OCI-LY1 (cell line): ENCODE data around the gene MICOS13.

Experiments used
- H2AFZ ChIP-seq: fragments of 200-600 bp; sonication (generic), shearing (Covaris generic); 2 replicates; pipeline ENCODE4 v1.6.0; 2014; ENCODE audit warnings: antibody characterized with exemption, mild to moderate bottlenecking, low read length
- H3F3A ChIP-seq: fragments of 200-600 bp; sonication (generic), shearing (Covaris generic); 2 replicates; pipeline ENCODE4 v1.6.0; 2014; ENCODE audit warnings: mild to moderate bottlenecking, antibody characterized with exemption, low read length, moderate library complexity; ENCODE audit not compliant: insufficient read depth
- H3K27ac ChIP-seq: fragments of 200-600 bp; sonication (generic); 2 replicates; pipeline ENCODE4 v1.5.1; 2014; ENCODE audit warnings: low read length, mixed run types, mild to moderate bottlenecking, low read depth; ENCODE audit not compliant: poor library complexity, severe bottlenecking
- H3K27me3 ChIP-seq: fragments of 200-600 bp; sonication (generic); 2 replicates; pipeline ENCODE4 v1.6.0; 2014; ENCODE audit warnings: antibody characterized with exemption, mild to moderate bottlenecking, low read length, moderate library complexity; ENCODE audit not compliant: insufficient read depth
- H3K36me3 ChIP-seq: fragments of 200-600 bp; sonication (generic); 2 replicates; pipeline ENCODE4 v1.6.1; 2014; ENCODE audit warnings: mild to moderate bottlenecking, antibody characterized with exemption, low read length, moderate library complexity, mixed read lengths; ENCODE audit not compliant: insufficient read depth
- H3K4me1 ChIP-seq: fragments of 200-600 bp; sonication (generic); 2 replicates; pipeline ENCODE4 v1.5.1; 2014; ENCODE audit warnings: mild to moderate bottlenecking, low read length, moderate library complexity; ENCODE audit not compliant: insufficient read depth, severe bottlenecking
- H3K4me2 ChIP-seq: fragments of 200-600 bp; sonication (generic), shearing (Covaris generic); 2 replicates; pipeline ENCODE4 v1.6.1; 2014; ENCODE audit warnings: low read length
- H3K4me3 ChIP-seq: fragments of 200-600 bp; sonication (generic); 2 replicates; pipeline ENCODE4 v1.5.1; 2014; ENCODE audit warnings: low read length, low read depth, mild to moderate bottlenecking, mixed read lengths; ENCODE audit not compliant: poor library complexity, severe bottlenecking
- H3K79me2 ChIP-seq: fragments of 200-600 bp; shearing (Covaris generic); 2 replicates; pipeline ENCODE4 v1.6.1; 2016; ENCODE audit warnings: mixed run types, low read length, mixed read lengths; ENCODE audit not compliant: insufficient read depth
- H3K9ac ChIP-seq: fragments of 200-600 bp; sonication (generic), shearing (Covaris generic); 2 replicates; pipeline ENCODE4 v1.6.1; 2014; ENCODE audit warnings: mild to moderate bottlenecking, low read length, mixed read lengths
- H3K9me2 ChIP-seq: fragments of 200-600 bp; sonication (generic), shearing (Covaris generic); 2 replicates; pipeline ENCODE4 v1.6.1; 2014; ENCODE audit warnings: low read depth, mild to moderate bottlenecking, low read length, mixed read lengths
- H3K9me3 ChIP-seq: fragments of 200-600 bp; shearing (Covaris generic); 2 replicates; pipeline ENCODE4 v1.6.1; 2014; ENCODE audit warnings: low read length, mixed read lengths
- H4K20me1 ChIP-seq: fragments of 200-600 bp; sonication (generic), shearing (Covaris generic); 2 replicates; pipeline ENCODE4 v1.6.0; 2016; ENCODE audit warnings: mild to moderate bottlenecking, low read length; ENCODE audit not compliant: insufficient read depth
- CTCF ChIP-seq: fragments of 200-600 bp; sonication (generic), shearing (Covaris generic); IDR thresholded peaks from 2 replicates; pipeline ENCODE4 v1.5.1; 2017; ENCODE audit warnings: mild to moderate bottlenecking, antibody characterized with exemption, low read length, moderate library complexity, mixed read lengths
- EZH2 ChIP-seq: fragments of 200-600 bp; sonication (generic), shearing (Covaris generic); IDR thresholded peaks from 2 replicates; pipeline ENCODE4 v1.8.0; 2017; ENCODE audit warnings: borderline replicate concordance, mixed run types, mild to moderate bottlenecking, antibody characterized with exemption, low read length, moderate library complexity, mixed read lengths

MICOS13 gene

GRCh38 chr19:5667751-5668271 is 12.5 kb downstream of the MICOS13 start:
- no peaks in the 10 kb centered on the region for H3K9me2 ChIP-seq
- H3K4me1 ChIP-seq = peaks cover 4% of the 10 kb centered on the region
- H3K79me2 ChIP-seq = no peaks in the 10 kb centered on the region
- no peaks in the 10 kb centered on the region for H3K27me3 ChIP-seq
- H3F3A ChIP-seq = no peaks in the 10 kb centered on the region
- no peaks in the 10 kb centered on the region for H4K20me1 ChIP-seq
- H3K9ac ChIP-seq = no peak overlapping the region
- no peak overlapping the region for H3K4me3 ChIP-seq
- no peak overlapping the region for H2AFZ ChIP-seq
- peaks cover 90% of the 10 kb centered on the region for H3K36me3 ChIP-seq
- no peaks in the 10 kb centered on the region for H3K9me3 ChIP-seq
- TF ChIP-seq CTCF = no peak
- no peak overlapping the region for H3K4me2 ChIP-seq
- no peak overlapping the region for H3K27ac ChIP-seq

GRCh38 chr19:5666921-5667610 is 13.2 kb downstream of the MICOS13 start:
- Histone ChIP-seq H3K9me2 (no peaks in the 10 kb centered on the region), H4K20me1 (no peaks in the 10 kb centered on the region), H3K27me3 (no peaks in the 10 kb centered on the region), H3K4me2 (no peak overlapping the region), H3K4me3 (no peak overlapping the region), H3K79me2 (no peaks in the 10 kb centered on the region), H2AFZ (no peak overlapping the region), H3K9me3 (no peaks in the 10 kb centered on the region), H3K9ac (no peak overlapping the region), H3K36me3 (peaks cover 91% of the 10 kb centered on the region), H3F3A (no peaks in the 10 kb centered on the region), H3K27ac (no peak overlapping the region), H3K4me1 (peaks cover 4% of the 10 kb centered on the region)
- TF ChIP-seq CTCF (no peak), EZH2 (no peak)

GRCh38 chr19:5665781-5666513 is 14.4 kb downstream of the MICOS13 start:
- Histone ChIP-seq H3K27ac (no peak overlapping the region), H3K9me2 (no peaks in the 10 kb centered on the region), H3K9me3 (no peaks in the 10 kb centered on the region), H3K4me3 (no peak overlapping the region), H3F3A (no peaks in the 10 kb centered on the region), H3K27me3 (no peaks in the 10 kb centered on the region), H3K4me1 (peaks cover 4% of the 10 kb centered on the region), H3K36me3 (peaks cover 91% of the 10 kb centered on the region), H2AFZ (no peak overlapping the region), H4K20me1 (no peaks in the 10 kb centered on the region), H3K4me2 (no peak overlapping the region), H3K79me2 (no peaks in the 10 kb centered on the region), H3K9ac (no peak overlapping the region)
- no peak; the same call in 1 of the 2 replicates for TF ChIP-seq CTCF
- TF ChIP-seq EZH2 = no peak
